Panc1 (cell line): Measurements from ENCODE around the gene FBXL19. TPM values are rescaled to one million over a fixed set of nuclear protein-coding genes. Genes with fewer than 3 reads are reported as not detected.

Experiments used
- ATAC-seq: fragments of 200-7000 bp; cut with Tn5 transposase; 2 replicates; pipeline ENCODE4 v1.9.1; 2020; ENCODE audit warnings: mild to moderate bottlenecking, moderate library complexity
- BruUV-seq: library from RNA; stranded (reverse); fragments of 400-500 nt; replicated peaks from 2 replicates; lab custom pipeline; 2021; lab: Mats Ljungman, UMichigan
- CTCF ChIA-PET: fragments of 300-600 bp; sonication (Branson Sonifier 250); formaldehyde crosslinking; loops from one replicate; lab custom pipeline; 2022; ENCODE audit warnings: antibody characterized with exemption; lab: Charles Lee
- POLR2A ChIA-PET: fragments of 300-600 bp; sonication (Branson Sonifier 250); formaldehyde crosslinking; loops from one replicate; lab custom pipeline; 2022; ENCODE audit warnings: antibody characterized with exemption; lab: Charles Lee
- DNase-seq: peaks from one replicate; pipeline ENCODE4 v3.0.0-alpha.2; 2010; ENCODE audit warnings: low read depth, low spot score
- H3K27ac ChIP-seq: 2 replicates; pipeline ENCODE4 v1.5.1; 2011; ENCODE audit warnings: mild to moderate bottlenecking, low read length, inconsistent platforms
- H3K27me3 ChIP-seq: fragments of 200-500 bp; sonication (Bioruptor generic); 2 replicates; pipeline ENCODE4 v1.6.0; 2014; ENCODE audit warnings: low read length, inconsistent platforms; ENCODE audit not compliant: control insufficient read depth, insufficient read depth
- H3K36me3 ChIP-seq: fragments of 200-500 bp; sonication (Bioruptor generic); 2 replicates; pipeline ENCODE4 v1.5.1; 2014; ENCODE audit warnings: inconsistent platforms, mild to moderate bottlenecking, low read length, moderate library complexity; ENCODE audit not compliant: control insufficient read depth, insufficient read depth
- H3K4me1 ChIP-seq: 2 replicates; pipeline ENCODE4 v1.5.1; 2011; ENCODE audit warnings: inconsistent platforms, mild to moderate bottlenecking, low read length, moderate library complexity; ENCODE audit not compliant: control insufficient read depth, insufficient read depth
- H3K4me3 ChIP-seq, 2 experiments: 2 replicates each; pipeline ENCODE4 v1.5.1; 2011 to 2012; ENCODE audit warnings: low read depth in 2 of 2, low read length in 2 of 2, mild to moderate bottlenecking in 2 of 2, inconsistent platforms in 1 of 2, moderate library complexity in 1 of 2
- H3K9me3 ChIP-seq: fragments of 200-500 bp; sonication (Bioruptor generic); 2 replicates; pipeline ENCODE4 v1.5.1; 2014; ENCODE audit warnings: low read depth, mild to moderate bottlenecking, inconsistent platforms, low read length, moderate library complexity; ENCODE audit not compliant: control insufficient read depth, insufficient read depth
- CTCF ChIP-seq: fragments of 450-650 bp; IDR thresholded peaks from 2 replicates; pipeline ENCODE4 v1.5.1; 2017; ENCODE audit warnings: mild to moderate bottlenecking
- POLR2AphosphoS5 ChIP-seq: IDR thresholded peaks from 2 replicates; pipeline ENCODE4 v1.6.1; 2012; ENCODE audit warnings: mild to moderate bottlenecking, low read depth, low read length, moderate library complexity
- REST ChIP-seq, 2 experiments: IDR thresholded peaks; 2 replicates each; pipeline ENCODE4 v1.6.1; 2011 to 2012; ENCODE audit warnings: low read depth in 2 of 2, control low read depth in 1 of 2, low read length in 1 of 2, mild to moderate bottlenecking in 1 of 2, moderate library complexity in 1 of 2; ENCODE audit not compliant: insufficient read depth in 1 of 2
- SIN3A ChIP-seq: IDR thresholded peaks from 2 replicates; pipeline ENCODE4 v1.6.1; 2012; ENCODE audit warnings: low read depth, mild to moderate bottlenecking, low read length, moderate library complexity, borderline replicate concordance; ENCODE audit not compliant: insufficient read depth
- TCF7L2 ChIP-seq: IDR thresholded peaks from 2 replicates; pipeline ENCODE4 v1.6.1; 2011; ENCODE audit warnings: mild to moderate bottlenecking, low read depth, low read length, inconsistent platforms
- in situ Hi-C: cut with HindIII; loops from 2 replicates; pipeline ENCODE4 v1.10.0; 2016; ENCODE audit warnings: low sequenced_read_pairs, low pct_unique_long_range_greater_than_20kb
- intact Hi-C: fragments of 100-400 bp; cut with micrococcal nuclease; formaldehyde crosslinking; loops from one replicate; pipeline ENCODE4 v1.10.0; 2022; ENCODE audit not compliant: unreplicated experiment
- total RNA-seq: library from RNA; stranded (reverse); gene quantifications from one replicate; pipeline ENCODE4 v1.2.1, GENCODE V29; 2021; ENCODE audit not compliant: unreplicated experiment

Gene FBXL19
- total RNA-seq, 1 experiment from 2014 or later: 52.3 TPM

- DNase-seq: no peak
- TF ChIP-seq TCF7L2 (no peak), CTCF (no peak), SIN3A (no peak), POLR2AphosphoS5 (no peak)
- no TSS peak for BruUV-seq
- Histone ChIP-seq H3K36me3 (peaks cover 23% of the 10 kb centered on the region), H3K27ac (peak overlapping the region; percentile 67), H3K9me3 (no peaks in the 10 kb centered on the region), H3K4me1 (peaks cover 24% of the 10 kb centered on the region), H3K4me3 (peak overlapping the region; percentile 63 to 80), H3K27me3 (no peaks in the 10 kb centered on the region)
- ATAC-seq: peak; percentile 59
- ChIA-PET CTCF (no interaction called here), POLR2A (interaction anchor here (0.5 to 0.6 kb wide), 2 partner anchors 33 to 171 kb away, joined by 3 read pairs; no protein-coding TSS in a partner anchor)
- in situ Hi-C loops (no loop called here), intact Hi-C loops (no loop called here)
Observed at GRCh38 chr16:30958175-30959079, 35.1 kb downstream of the FBXL19 start.

- BruUV-seq: no TSS peak
Observed at GRCh38 chr16:30961384-30961783, 38.0 kb downstream of the FBXL19 start.

More at GRCh38 chr16:30961384-30961783, 38.0 kb downstream of the FBXL19 start:
- in situ Hi-C loops (no loop called here), intact Hi-C loops (no loop called here)
- Histone ChIP-seq H3K27me3 (no peaks in the 10 kb centered on the region), H3K4me3 (no peak overlapping the region), H3K27ac (no peak overlapping the region), H3K36me3 (peaks cover 26% of the 10 kb centered on the region), H3K4me1 (peaks cover 13% of the 10 kb centered on the region), H3K9me3 (no peaks in the 10 kb centered on the region)
- CTCF ChIA-PET: no interaction called here
- TF ChIP-seq TCF7L2 (no peak), CTCF (no peak), POLR2AphosphoS5 (no peak), SIN3A (no peak), REST (IDR thresholded peaks at IDR 0.05; ENCODE audit: insufficient read depth in 1 of 2, low read depth in 2 of 2, low read length in 1 of 2) (no peak)
- ATAC-seq (no peak), DNase-seq (no peak)
- POLR2A ChIA-PET: no interaction called here
